Ovary (tissue), 9 donors: ENCODE measurements around the gene HUWE1. TPM values are rescaled to one million over a fixed set of nuclear protein-coding genes. Genes with fewer than 3 reads are reported as not detected.

ENCODE experiments used
- DNase-seq, 5 donors: peaks; one replicate each; pipeline ENCODE4 v3.0.0-alpha.2; 2019 to 2020
- H3K27ac ChIP-seq, 2 donors: fragments of 200-600 bp; one replicate each; pipeline versions ENCODE4 v1.5.1 to v1.8.0; 2019 to 2022
- H3K27me3 ChIP-seq: fragments of 200-600 bp; one replicate; pipeline ENCODE4 v1.8.0; 2022
- H3K36me3 ChIP-seq: fragments of 200-600 bp; sonication (generic); one replicate; pipeline ENCODE4 v1.5.1; 2019
- H3K4me1 ChIP-seq: one replicate; pipeline ENCODE4 v1.8.1; 2013; ENCODE audit warnings: mild to moderate bottlenecking, moderate library complexity; ENCODE audit not compliant: insufficient read depth
- H3K4me3 ChIP-seq: fragments of 200-600 bp; sonication (generic); one replicate; pipeline ENCODE4 v1.5.1; 2017
- H3K9me3 ChIP-seq, 2 donors: fragments of 200-600 bp in 1 of 2; sonication (generic) in 1 of 2; one replicate each; pipeline versions ENCODE4 v1.5.1 to v1.8.1; 2013 to 2019; ENCODE audit warnings: mild to moderate bottlenecking in 1 of 2, moderate library complexity in 1 of 2
- CTCF ChIP-seq, 3 donors: fragments of 450-650 bp in 2 of 3; fragments of 200-600 bp in 1 of 3; IDR thresholded peaks; one replicate each; pipeline versions ENCODE4 v1.5.1 to v1.8.0; 2016 to 2022; ENCODE audit warnings: antibody characterized with exemption in 3 of 3, mild to moderate bottlenecking in 1 of 3
- EP300 ChIP-seq: sonication (generic); formaldehyde crosslinking; IDR thresholded peaks from one replicate; pipeline ENCODE4 v1.6.1; 2017; ENCODE audit warnings: antibody characterized with exemption
- POLR2A ChIP-seq: fragments of 450-650 bp; IDR thresholded peaks from one replicate; pipeline ENCODE4 v1.6.1; 2017; ENCODE audit warnings: antibody characterized with exemption, mild to moderate bottlenecking, moderate library complexity
- WGBS, 3 donors: extraction: QIAGEN DNeasy Blood & Tissue Kit in 1 of 3; methylation state at CpG; one replicate each; pipeline versions ENCODE4 v1.1.5 to v1.1.7; 2013 to 2017; 5-methylcytosine and 5-hydroxymethylcytosine counted together
- intact Hi-C, 4 donors: fragments of 100-400 bp; cut with DNase I; formaldehyde crosslinking; loops; one replicate each; pipeline versions ENCODE4 v1.11.0 to v1.15.1; 2022 to 2023
- polyA plus RNA-seq, 2 donors: library from polyadenylated mRNA; stranded (reverse); fragments of 200-250 nt in 1 of 2; fragments of 350-450 nt in 1 of 2; fragmentation: Illumina TruSeq in 1 of 2; extraction: RNeasy Lipid Tissue Mini Kit (QIAGEN cat#74804) in 1 of 2; gene quantifications; one replicate each; pipeline ENCODE4 v1.2.3, GENCODE V29; 2013 to 2014
- total RNA-seq, 7 donors: library from RNA; depleted of rRNA in 2 of 7; stranded (reverse); fragments of >200 nt in 2 of 7; fragmentation: NEBNext Ultra II Directional in 3 of 7; extraction: Animal tissue kit (Norgen Biotek cat#: 25700) in 3 of 7; gene quantifications; one replicate each; pipeline versions ENCODE4 v1.1.0 to v1.2.4, GENCODE V29; 2016 to 2023
- donor health status: DM: no; HTN: no; CAD: no; lungs with moderate emphysema.
- donor health status: DM: no; HTN: no; CAD: no.
- donor health status: Bipolar disorder and iron deficiency.
- donor health status: DM: yes; HTN: yes; CAD: no.
- donor health status: DM: no; HTN: no; CAD: no.
- donor health status: DM: yes; HTN: yes; CAD: no.

Gene HUWE1
- total and polyA plus RNA-seq, 9 donors: 58.2 to 198 (median 188) TPM

- Histone ChIP-seq H3K4me1 (no peaks in the 10 kb centered on the region), H3K27ac (no peak overlapping the region), H3K36me3 (no peaks in the 10 kb centered on the region), H3K9me3 (no peaks in the 10 kb centered on the region), H3K27me3 (no peaks in the 10 kb centered on the region), H3K4me3 (no peak overlapping the region)
- DNase-seq: no peak
- TF ChIP-seq POLR2A (no peak), EP300 (no peak), CTCF (IDR thresholded peaks at IDR 0.05) (no peak)
- intact Hi-C loops: no loop called here
Observed at GRCh38 chrX:53678667-53679066, 7.9 kb downstream of the HUWE1 start.

- 65 to 77% (median 71%) methylated on average over 3 of the region's 3 CpGs for WGBS, 3 donors
- H3K36me3 ChIP-seq: no peaks in the 10 kb centered on the region
- H3K27ac ChIP-seq: no peak overlapping the region
- TF ChIP-seq CTCF (IDR thresholded peaks at IDR 0.05): no peak
- H3K9me3 ChIP-seq: no peaks in the 10 kb centered on the region
- intact Hi-C loops: no loop called here
- no peak for DNase-seq
- no peaks in the 10 kb centered on the region for H3K4me1 ChIP-seq
- H3K27me3 ChIP-seq: no peaks in the 10 kb centered on the region
- H3K4me3 ChIP-seq: no peak overlapping the region
Observed at GRCh38 chrX:53677286-53677685, 9.2 kb downstream of the HUWE1 start.

GRCh38 chrX:53674581-53674980 lies 11.9 kb downstream of the HUWE1 start:
- Histone ChIP-seq H3K9me3 (no peaks in the 10 kb centered on the region), H3K27me3 (no peaks in the 10 kb centered on the region), H3K36me3 (no peaks in the 10 kb centered on the region), H3K4me3 (no peak overlapping the region), H3K4me1 (no peaks in the 10 kb centered on the region), H3K27ac (no peak overlapping the region)
- TF ChIP-seq EP300 (no peak), POLR2A (no peak), CTCF (IDR thresholded peaks at IDR 0.05) (no peak)
- 58 to 72% (median 65%) methylated on average over 2 of the region's 2 CpGs for WGBS, 3 donors
- no peak for DNase-seq
- intact Hi-C loops: no loop called here

GRCh38 chrX:53669258-53669657 lies 17.3 kb downstream of the HUWE1 start:
- no peak for DNase-seq
- Histone ChIP-seq H3K27ac (no peak overlapping the region), H3K4me1 (no peaks in the 10 kb centered on the region), H3K9me3 (no peaks in the 10 kb centered on the region), H3K36me3 (no peaks in the 10 kb centered on the region), H3K27me3 (no peaks in the 10 kb centered on the region), H3K4me3 (no peak overlapping the region)
- intact Hi-C loops: no loop called here
- TF ChIP-seq EP300: no peak
- TF ChIP-seq POLR2A: no peak
- no peak for TF ChIP-seq CTCF (IDR thresholded peaks at IDR 0.05)

GRCh38 chrX:53666171-53666570 lies 20.3 kb downstream of the HUWE1 start:
- intact Hi-C loops: no loop called here

More at GRCh38 chrX:53666171-53666570, 20.3 kb downstream of the HUWE1 start:
- no peak for DNase-seq
- no peak for TF ChIP-seq CTCF (IDR thresholded peaks at IDR 0.05)
- no peak for TF ChIP-seq POLR2A
- TF ChIP-seq EP300: no peak
- H3K36me3 ChIP-seq: no peaks in the 10 kb centered on the region
- H3K9me3 ChIP-seq: no peaks in the 10 kb centered on the region
- H3K4me1 ChIP-seq: no peaks in the 10 kb centered on the region
- H3K4me3 ChIP-seq: no peak overlapping the region
- H3K27ac ChIP-seq: no peak overlapping the region
- no peaks in the 10 kb centered on the region for H3K27me3 ChIP-seq
- WGBS, 3 donors: 69 to 86% (median 70%) methylated on average over 1 of the region's 1 CpG
